ENCODE results near the gene CHST1.

Gene CHST1

GRCh38 chr11:45606514-45607281 is 58.7 kb downstream of the CHST1 start:
- DNase-seq (ENCODE audit: low spot score), result no peak

- no peak for DNase-seq (ENCODE audit: low spot score)
Observed at GRCh38 chr11:45605051-45605450, 60.4 kb downstream of the CHST1 start.

- no peak for DNase-seq (ENCODE audit: low spot score)
Observed at GRCh38 chr11:45603946-45604682, 61.3 kb downstream of the CHST1 start.

GRCh38 chr11:45599161-45599943 is 66.1 kb downstream of the CHST1 start:
- no peak for DNase-seq (ENCODE audit: low spot score)
